Measurements from ENCODE around the gene SLC7A9.

GRCh38 chr19:32872391-32872790, 2.8 kb upstream of the SLC7A9 start:
- no peak for TF ChIP-seq CTCF (conservative IDR thresholded peaks at IDR 0.05; ENCODE audit: low read length)
- no peak for TF ChIP-seq EZH2phosphoT487 (IDR thresholded peaks at IDR 0.05; ENCODE audit: borderline replicate concordance, low read depth, low read length)
